Cardiac fibroblast (primary cell): ENCODE results near the gene EIF4G1.

ENCODE experiments used
- DNase-seq, 2 donors: peaks; one replicate each; pipeline versions ENCODE4 v3.0.0 to v3.0.0-alpha.2; 2010; ENCODE audit warnings: low read depth in 2 of 2
- H3K4me3 ChIP-seq, 2 donors: replicated peaks in 1 of 2; 1 replicate in 1 of 2; 2 replicates in 1 of 2; pipeline ENCODE4 v1.5.1; 2011; ENCODE audit warnings: low read depth in 2 of 2, low read length in 2 of 2, mild to moderate bottlenecking in 2 of 2, moderate library complexity in 1 of 2
- CTCF ChIP-seq: IDR thresholded peaks from one replicate; pipeline ENCODE4 v1.5.1; 2011; ENCODE audit warnings: low read depth, mild to moderate bottlenecking, low read length, inconsistent platforms

Gene EIF4G1

GRCh38 chr3:184306341-184306972 is 7.9 kb upstream of the EIF4G1 start:
- no peak overlapping the region for H3K4me3 ChIP-seq
- TF ChIP-seq CTCF, result no peak
- DNase-seq, result no peak

GRCh38 chr3:184307915-184308314 is 6.5 kb upstream of the EIF4G1 start:
- no peak for DNase-seq
- H3K4me3 ChIP-seq, result no peak overlapping the region
- TF ChIP-seq CTCF, result no peak

GRCh38 chr3:184308744-184309143 is 5.7 kb upstream of the EIF4G1 start:
- TF ChIP-seq CTCF, result no peak
- DNase-seq, result no peak
- H3K4me3 ChIP-seq, result no peak overlapping the region

- TF ChIP-seq CTCF, result no peak
- H3K4me3 ChIP-seq, result no peak overlapping the region
- no peak for DNase-seq
Measured at GRCh38 chr3:184311633-184312032, 2.8 kb upstream of the EIF4G1 start.

- DNase-seq, result peak; percentile 79 to 93
- peak overlapping the region; percentile 85 for H3K4me3 ChIP-seq
- TF ChIP-seq CTCF, result no peak
Measured at GRCh38 chr3:184314700-184315542, 515 bp downstream of the EIF4G1 start.

GRCh38 chr3:184315543-184315867 is 1.1 kb downstream of the EIF4G1 start:
- peak overlapping the region; percentile 85 for H3K4me3 ChIP-seq

More at GRCh38 chr3:184315543-184315867, 1.1 kb downstream of the EIF4G1 start:
- DNase-seq, result no peak
- TF ChIP-seq CTCF, result no peak
